HG03558 (cell line): Measurements from ENCODE around the gene RHBDF2.

ENCODE experiments used
- ATAC-seq: cut with Tn5 transposase; IDR thresholded peaks from one replicate; pipeline ENCODE4 v1.9.1; 2021; ENCODE audit warnings: moderate number of reproducible peaks; ENCODE audit not compliant: unreplicated experiment; ENCODE audit errors: extremely low read depth

Gene RHBDF2

DNA sequence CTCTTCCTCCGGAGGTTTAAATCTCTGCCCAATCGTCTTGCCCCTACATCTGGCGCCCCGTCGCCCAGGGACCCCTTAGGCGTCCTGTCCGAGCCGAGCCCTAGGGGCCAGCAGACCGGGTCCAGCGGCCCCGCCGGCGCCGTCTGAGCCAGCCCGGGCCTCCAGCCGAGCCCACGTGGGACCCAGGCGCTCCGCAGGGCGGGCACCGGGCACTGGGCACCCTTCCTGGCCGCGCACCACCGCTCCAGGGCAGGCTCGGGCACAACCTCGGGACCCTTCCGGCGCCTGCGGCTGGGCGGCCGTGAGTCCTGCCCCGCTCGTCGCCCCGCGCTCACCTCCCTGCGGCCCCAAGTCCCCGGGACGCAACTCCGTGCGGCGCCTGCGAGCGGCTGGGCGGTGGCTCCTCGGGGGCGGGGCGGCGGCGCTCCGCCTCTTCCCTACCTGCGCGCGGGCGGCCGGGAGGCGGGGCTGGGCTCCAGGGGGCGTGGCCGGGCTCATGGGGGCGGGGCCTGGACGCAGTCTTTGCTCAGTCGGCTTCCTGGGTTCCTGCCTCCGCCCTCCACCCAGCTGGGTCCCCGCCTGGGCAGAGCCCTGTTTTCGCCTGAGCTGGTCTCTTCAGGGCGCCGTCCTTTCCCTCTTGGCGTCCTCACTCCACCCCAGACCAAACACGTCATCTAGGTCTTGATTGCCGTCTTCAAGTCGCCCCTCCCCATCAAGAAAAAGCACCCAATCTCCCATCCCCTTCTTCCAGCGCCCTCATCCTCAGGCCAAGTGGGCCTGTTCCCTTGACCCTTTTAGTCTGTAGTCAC lies at the start of gene RHBDF2:
TSS of gene RHBDF2 (minus strand) at position 406 of the 809 bp plus-strand sequence. CDS start 19,899 bp downstream, outside the sequence.
- no peak for ATAC-seq

GRCh38 chr17:76549539-76549938 lies 48.3 kb upstream of the RHBDF2 start:
- no peak for ATAC-seq

DNA sequence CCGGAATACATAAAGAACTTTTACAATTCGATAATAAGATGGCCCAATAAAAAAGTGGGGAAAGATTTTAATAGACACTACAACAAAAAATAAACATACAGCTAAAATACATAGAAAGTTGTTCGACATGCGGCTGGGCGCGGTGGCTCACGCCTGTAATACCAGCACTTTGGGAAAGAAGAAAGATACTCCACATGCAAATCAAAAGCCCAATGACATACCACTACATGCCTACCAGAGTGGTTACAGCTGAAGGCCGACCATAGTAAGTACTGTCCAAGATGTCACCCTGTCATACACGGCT lies 47.9 kb upstream of the RHBDF2 start:
- ATAC-seq: no peak

DNA sequence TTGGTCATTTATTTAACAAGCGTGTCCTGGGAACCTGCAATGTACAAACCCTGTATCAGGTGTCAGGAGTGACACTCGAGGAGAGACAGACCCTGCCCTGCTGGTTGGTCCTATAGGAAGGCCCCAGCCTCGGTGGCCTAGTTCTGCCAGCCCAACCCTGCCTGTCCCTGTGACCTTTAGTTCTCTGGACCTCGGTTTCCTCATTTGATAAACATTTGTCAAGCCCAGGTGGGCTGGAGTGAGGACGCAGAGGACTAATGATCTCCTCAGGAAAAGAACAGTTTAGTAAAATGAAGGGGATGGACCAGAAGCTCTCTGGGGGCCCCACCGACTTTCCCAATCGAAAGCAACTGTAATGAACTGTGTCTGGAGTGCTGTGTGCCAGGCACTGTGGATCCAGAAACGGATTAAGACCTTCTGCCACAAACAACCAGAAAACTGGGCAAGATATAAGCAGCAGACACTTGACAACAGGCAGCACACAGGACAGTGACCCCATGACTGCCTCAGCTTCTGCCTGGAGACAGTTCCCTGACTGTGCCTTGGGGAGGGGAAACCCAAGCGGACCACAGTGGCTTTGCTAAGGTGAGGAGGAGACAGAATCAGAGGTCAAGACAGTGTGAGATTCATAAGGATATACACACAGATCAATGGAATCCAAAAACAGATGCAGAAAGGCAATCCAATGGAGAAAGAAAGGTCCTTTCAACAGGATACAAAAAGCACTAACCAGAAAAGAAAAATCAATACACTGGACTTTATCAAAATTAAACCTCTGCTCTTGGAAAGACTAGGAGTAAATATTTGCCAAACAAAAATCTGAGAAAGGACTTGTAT lies 47.4 kb upstream of the RHBDF2 start:
- no peak for ATAC-seq

DNA sequence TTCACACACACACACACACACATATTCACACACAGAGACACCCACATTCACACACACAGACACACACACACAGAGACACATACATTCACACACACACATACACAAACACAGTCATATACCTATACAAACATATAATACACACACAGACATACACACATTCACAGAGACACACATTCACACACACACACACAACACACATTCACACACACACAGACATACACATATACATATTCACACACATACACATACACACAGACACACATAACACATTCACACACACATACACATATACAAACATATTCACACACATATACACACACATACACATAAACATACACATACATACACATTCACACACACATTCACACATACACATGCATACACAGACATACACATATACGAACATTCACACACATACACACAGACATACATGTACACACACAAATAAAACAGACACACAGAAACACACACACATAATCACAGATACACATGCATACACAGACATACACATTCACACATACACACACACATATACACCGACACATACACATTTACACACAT lies 46.5 kb upstream of the RHBDF2 start:
- ATAC-seq: no peak

GRCh38 chr17:76547183-76547641 lies 46.0 kb upstream of the RHBDF2 start:
- no peak for ATAC-seq

DNA sequence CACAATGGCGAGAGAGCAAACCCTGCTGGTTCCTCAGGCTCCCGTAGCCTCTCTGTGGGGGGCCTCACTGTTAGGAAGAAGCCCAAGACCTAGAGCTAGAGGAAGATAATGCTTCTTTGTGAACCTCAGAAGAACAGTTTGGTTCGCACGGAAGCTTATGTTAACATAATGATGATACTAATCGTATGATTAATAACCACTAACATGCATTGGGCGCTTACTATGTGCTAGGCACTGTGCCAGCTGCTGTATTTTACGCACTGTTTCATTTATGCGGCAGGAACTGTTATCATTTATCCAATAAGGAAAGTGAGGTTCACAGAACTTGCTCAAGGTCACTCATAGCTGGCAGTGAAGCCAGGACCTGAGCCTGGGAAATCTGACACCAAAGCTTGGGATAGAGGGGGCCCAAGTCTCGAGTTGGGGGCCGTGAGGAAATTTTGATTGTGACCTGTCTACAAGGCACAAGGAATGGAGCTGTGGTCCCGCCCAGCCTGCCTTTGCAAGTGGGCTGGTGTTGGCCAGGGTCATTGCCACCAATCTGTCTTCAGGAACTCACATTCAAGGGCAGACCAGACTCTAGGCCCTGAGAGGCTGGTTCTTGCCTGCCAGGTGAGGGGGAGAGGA lies 45.4 kb upstream of the RHBDF2 start:
- no peak for ATAC-seq

DNA sequence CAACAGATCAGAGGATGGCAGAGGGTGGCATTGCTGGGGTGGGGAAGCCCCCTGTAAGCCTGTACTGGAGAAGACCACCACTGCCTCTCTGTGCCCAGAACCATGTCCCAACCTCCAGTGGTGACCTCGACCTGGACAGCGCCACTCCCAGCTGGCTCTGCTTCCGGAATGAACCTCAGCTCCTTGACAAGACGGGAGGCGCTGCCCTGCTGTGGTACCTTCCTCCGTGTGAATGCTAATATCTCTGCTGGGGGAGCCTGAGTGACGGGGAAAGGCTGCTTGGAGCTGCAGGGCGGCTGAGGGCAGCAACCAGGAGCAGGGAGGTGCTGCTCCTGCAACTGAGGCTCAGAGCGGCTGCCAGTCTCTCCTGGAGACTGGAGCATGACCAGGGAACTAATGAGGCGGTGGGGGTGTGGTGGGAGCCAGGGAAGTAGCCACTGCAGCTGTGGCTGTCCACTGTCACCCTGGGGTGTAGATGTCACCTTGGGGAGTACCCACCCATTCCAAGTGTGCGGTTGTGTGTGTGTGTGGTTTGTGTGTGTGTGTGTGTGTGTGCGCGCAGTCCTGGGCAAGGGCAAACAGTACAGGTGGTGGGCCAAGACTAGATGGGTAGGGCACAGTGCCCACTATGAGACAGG lies 44.8 kb upstream of the RHBDF2 start:
- ATAC-seq: no peak

- no peak for ATAC-seq
These were observed 43.5 kb upstream of the RHBDF2 start for GRCh38 chr17:76544546-76545365.

DNA sequence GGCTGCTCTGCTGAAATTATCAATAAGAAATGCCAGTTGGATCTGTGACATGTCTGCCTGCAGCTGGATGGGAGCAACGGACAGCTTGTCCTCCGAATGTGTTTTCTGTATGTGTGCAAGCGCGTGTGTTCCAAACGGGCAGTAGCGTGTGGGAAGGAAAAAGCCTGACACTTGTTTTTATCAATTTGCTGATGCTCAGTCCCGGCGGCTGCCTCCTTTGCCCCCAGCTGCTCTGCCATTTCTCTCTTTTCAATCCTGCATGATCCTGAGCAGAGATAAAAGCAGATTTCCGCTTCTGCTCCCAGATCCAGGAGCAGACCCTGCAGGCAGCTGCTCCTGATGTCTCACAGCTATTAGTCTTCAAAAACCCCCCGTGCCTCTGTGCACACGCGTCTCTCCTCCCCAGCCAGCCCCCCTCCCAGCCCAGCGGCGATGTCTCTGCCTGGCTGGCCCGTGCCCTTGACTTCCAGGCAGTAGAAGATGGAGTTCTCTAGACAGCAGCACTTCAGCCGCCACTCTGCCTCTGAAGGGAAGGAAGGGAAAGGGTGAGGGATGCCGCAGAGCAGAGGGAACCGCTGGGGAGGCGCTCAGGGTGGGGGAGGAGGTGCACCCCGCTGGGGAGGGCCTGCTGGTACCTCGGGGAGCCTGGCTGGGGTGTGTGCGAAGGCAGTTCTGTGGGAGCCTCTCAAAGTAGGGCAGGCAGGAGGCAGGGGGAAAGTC lies 42.8 kb upstream of the RHBDF2 start:
- no peak for ATAC-seq

GRCh38 chr17:76543482-76543825 lies 42.2 kb upstream of the RHBDF2 start:
- no peak for ATAC-seq

DNA sequence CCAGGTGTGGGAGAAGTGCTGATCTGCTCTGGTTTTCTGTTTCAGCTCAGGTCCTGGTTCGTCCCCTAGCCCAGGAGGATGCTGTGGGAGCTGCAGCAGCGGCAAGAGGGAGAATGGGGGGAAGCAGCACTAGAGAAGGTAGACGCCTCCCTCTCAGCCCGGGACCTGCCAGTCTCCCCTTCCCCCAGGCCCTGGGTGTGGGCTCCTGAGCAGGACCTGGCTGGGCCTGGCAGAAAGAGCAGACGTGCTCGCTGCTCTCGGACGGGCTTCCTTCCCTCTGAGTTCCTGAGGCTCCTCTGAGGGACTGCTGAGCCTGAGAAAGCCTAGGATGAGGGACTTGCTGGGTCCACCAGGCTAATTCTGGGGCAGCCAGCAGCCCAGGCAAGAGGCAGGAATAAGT lies 41.8 kb upstream of the RHBDF2 start:
- ATAC-seq: no peak

GRCh38 chr17:76542566-76542971 lies 41.3 kb upstream of the RHBDF2 start:
- no peak for ATAC-seq

DNA sequence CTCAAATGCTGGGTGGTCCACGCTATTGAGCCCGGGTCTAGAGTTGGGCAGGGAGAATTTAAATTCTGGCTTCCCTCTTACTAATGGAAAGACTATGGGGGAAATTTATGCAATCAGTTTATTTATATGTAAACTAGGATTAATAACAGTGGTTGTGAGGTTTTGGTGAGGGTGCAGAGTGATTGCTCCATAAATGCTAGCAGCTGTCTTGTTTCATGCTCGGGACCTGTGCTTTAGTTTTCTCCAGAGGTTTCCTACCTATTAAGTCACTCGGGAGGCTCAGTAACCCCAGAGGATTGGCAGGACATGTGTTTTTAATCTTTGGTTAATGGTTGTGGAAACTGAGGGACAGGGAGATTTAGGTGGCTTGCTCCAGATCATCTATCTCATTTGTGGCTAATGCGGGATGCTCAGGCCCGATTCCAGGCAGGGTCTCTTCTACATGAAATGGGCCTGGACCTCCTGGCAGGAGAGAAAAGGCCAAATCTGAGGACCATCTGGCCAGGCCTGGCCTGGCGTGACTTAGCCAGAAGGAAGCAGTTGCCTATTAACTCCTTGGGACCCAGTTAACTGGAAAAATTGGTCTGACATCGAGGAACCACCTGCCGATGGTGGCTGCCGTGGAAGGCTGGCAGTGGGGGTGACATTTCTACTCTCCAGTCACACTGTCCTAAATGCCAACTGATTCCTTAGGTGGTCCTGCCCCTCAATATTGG lies 40.7 kb upstream of the RHBDF2 start:
- ATAC-seq: no peak

GRCh38 chr17:76540381-76541300 lies 39.4 kb upstream of the RHBDF2 start:
- ATAC-seq: no peak

DNA sequence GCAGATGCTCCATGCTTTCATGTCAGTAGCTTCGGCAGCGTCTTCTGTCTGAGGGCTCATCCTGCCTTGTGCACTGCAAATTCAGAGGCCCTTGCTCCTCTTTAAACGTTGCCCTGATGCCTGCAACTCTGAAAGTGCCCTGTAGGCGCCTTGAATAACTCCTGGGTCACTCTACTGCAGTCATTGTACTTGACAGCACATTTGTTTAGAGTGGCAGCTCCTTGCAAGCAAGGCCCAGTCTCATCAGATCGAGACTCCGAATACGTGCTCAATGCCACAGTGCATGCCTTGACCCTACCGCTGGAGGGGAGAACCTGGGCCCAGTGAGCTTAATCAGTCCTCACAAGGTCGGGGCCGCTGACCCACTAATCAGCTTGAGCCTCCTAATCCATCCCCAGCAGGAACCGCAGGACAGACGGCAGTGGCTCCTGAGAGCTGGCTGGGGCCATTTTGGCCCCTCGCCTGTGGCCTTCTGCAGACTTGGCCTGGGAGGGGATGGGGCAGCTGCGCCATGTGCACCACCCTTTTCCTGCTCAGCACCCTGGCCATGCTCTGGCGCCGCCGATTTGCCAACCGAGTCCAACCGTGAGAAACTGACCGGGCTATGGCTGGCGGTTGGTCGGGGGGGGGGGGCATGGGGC lies 38.5 kb upstream of the RHBDF2 start, which contains the start of gene PRCD:
TSS of gene PRCD (plus strand) at position 414 of the 641 bp plus-strand sequence. CDS start at position 512, 98 bp downstream.
- no peak for ATAC-seq
